Measurements from ENCODE around the gene CDKAL1. TPM values are rescaled to one million over a fixed set of nuclear protein-coding genes. Genes with fewer than 3 reads are reported as not detected.

CDKAL1 gene
- total and polyA plus RNA-seq, 11 donors: 3.2 to 14.3 (median 9.3) TPM

DNA sequence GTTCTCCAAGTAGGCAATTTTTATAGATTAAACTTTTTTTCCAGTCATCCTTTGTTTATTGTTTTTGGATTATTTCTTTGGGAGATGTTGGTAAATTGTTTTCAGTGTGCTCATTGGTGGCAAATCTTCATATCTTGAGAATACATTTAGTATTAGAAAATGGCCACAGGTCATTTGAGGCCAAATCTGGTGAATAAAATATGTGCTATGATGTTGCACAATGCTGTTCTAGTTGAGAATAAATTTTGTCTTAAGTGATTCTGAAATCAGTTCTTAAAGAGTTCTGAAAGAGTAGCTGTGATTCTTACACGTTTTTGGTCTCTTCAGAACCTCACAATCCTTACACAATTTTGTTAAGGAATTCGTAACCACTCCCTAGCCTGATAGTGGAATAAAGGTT is 20.1 kb downstream of the CDKAL1 start:
- Histone ChIP-seq H3K9me3 (no peaks in the 10 kb centered on the region), H3K4me1 (no peaks in the 10 kb centered on the region), H3K27me3 (no peaks in the 10 kb centered on the region), H3K4me3 (no peak overlapping the region), H3K27ac (no peak overlapping the region), H3K36me3 (peaks cover 0 to 59% (median 40%) of the 10 kb centered on the region in 9 donors)
- TF ChIP-seq CTCF (IDR thresholded peaks at IDR 0.05) (no peak), POLR2A (IDR thresholded peaks at IDR 0.05) (no peak)
- ATAC-seq: no peak
- intact Hi-C loops (cut with DNase I): no loop called here
- no peak for DNase-seq
- 83 to 92% (median 88%) methylated on average over 2 of the region's 2 CpGs for WGBS, 4 donors

DNA sequence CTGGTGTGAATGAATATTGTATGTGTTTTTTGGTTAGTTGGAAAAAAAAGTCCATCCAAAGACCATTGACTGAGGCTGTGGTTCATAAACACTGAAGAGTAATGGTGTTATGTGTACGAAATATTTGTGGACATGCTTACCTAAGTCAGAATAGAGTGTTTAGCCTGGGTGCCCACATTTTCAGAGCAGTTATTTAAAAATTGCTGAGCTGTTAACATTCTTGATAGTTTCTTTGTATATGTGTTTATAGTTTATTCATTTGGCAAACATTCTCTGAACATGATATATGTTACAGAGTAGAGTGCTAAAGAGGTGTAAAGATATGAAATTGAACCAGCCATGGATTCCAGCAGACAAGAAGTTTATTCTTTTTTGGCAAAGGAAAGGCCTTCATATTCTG is 20.6 kb downstream of the CDKAL1 start:
- H3K9me3 ChIP-seq: no peaks in the 10 kb centered on the region
- TF ChIP-seq POLR2A (IDR thresholded peaks at IDR 0.05): no peak
- 91 to 98% (median 96%) methylated on average over 1 of the region's 1 CpG for WGBS, 4 donors
- H3K4me1 ChIP-seq: peaks cover 0 to 2% (median 0%) of the 10 kb centered on the region in 12 donors
- no peak for DNase-seq
- ATAC-seq: no peak
- H3K36me3 ChIP-seq: peaks cover 0 to 55% (median 36%) of the 10 kb centered on the region in 9 donors
- no peak overlapping the region for H3K27ac ChIP-seq
- intact Hi-C loops (cut with DNase I): no loop called here
- no peaks in the 10 kb centered on the region for H3K27me3 ChIP-seq
- H3K4me3 ChIP-seq: no peak overlapping the region

DNA sequence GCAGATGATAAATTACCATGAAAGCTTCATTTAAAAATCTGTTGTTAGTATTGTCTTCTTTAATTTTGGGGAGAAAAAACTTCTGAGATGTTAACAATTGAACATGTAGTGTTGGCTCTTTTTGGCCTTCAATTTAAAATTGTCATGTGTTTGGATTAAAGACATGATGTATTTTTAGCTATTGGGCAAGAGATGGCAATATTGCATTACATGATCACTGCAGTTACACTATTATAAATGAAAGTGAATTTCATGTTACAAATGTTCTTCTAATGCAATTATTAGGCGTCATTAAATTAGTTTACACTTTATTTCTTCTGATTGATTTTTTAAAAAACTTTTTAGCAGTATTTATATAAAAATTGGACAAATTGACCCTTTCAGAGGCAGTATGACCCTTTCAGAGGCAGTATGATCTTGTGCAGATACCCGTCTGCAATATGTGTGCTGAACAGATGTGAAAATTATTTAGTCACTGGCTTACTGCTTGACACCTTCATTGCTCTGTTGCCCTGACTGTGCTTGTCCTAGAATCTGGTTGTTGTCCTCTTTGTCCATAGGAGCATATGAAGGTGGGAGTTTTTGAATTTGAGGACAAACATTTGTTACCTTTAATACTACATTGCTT is 25.8 kb downstream of the CDKAL1 start:
- H3K27ac ChIP-seq: no peak overlapping the region
- DNase-seq (no peak), ATAC-seq (no peak)
- TF ChIP-seq POLR2A (IDR thresholded peaks at IDR 0.05): no peak
- peak in 7 of 12 donors; percentile 19 to 45 (median 31) for TF ChIP-seq CTCF (IDR thresholded peaks at IDR 0.05)
- no peaks in the 10 kb centered on the region for H3K9me3 ChIP-seq
- no peaks in the 10 kb centered on the region for H3K27me3 ChIP-seq
- no peak overlapping the region for H3K4me3 ChIP-seq
- intact Hi-C loops (cut with DNase I): loop anchor here in 6 of 10 donors (5.0 kb wide), 3 partner anchors 1027 to 1377 kb away; partner anchors contain the start of gene SOX4 (in 1 of the 6)
- WGBS, 4 donors: 49 to 65% (median 63%) methylated on average over 2 of the region's 2 CpGs
- H3K4me1 ChIP-seq: peaks cover 0 to 8% (median 0%) of the 10 kb centered on the region in 12 donors
- H3K36me3 ChIP-seq: peaks cover 0 to 17% (median 0%) of the 10 kb centered on the region in 9 donors

GRCh38 chr6:20563377-20563776 is 29.1 kb downstream of the CDKAL1 start:
- Histone ChIP-seq H3K27ac (no peak overlapping the region), H3K4me3 (no peak overlapping the region), H3K27me3 (no peaks in the 10 kb centered on the region), H3K36me3 (peaks cover 0 to 4% (median 0%) of the 10 kb centered on the region in 9 donors), H3K9me3 (no peaks in the 10 kb centered on the region), H3K4me1 (peaks cover 0 to 8% (median 0%) of the 10 kb centered on the region in 12 donors)
- intact Hi-C loops (cut with DNase I): loop anchor here in 6 of 10 donors (5.0 kb wide), 3 partner anchors 1024 to 1374 kb away; partner anchors contain the start of gene SOX4 (in 1 of the 6)
- no peak for DNase-seq
- ATAC-seq: no peak
- 92 to 97% (median 95%) methylated on average over 2 of the region's 2 CpGs for whole genome bisulfite sequencing, 4 donors
- no peak for TF ChIP-seq CTCF (IDR thresholded peaks at IDR 0.05)
- TF ChIP-seq POLR2A (IDR thresholded peaks at IDR 0.05): no peak
